ENCODE results near the gene NCAM2.

Gene NCAM2

GRCh38 chr21:20997636-20998455, at the start of gene NCAM2:
TSS of gene NCAM2 (plus strand) at chr21:20998409.
- peak; percentile 51 for DNase-seq (ENCODE audit: low read depth)

GRCh38 chr21:20949884-20950283, 48.3 kb upstream of the NCAM2 start:
- no peak for DNase-seq (ENCODE audit: low read depth)

- DNase-seq (ENCODE audit: low read depth): no peak
These were observed 32.4 kb upstream of the NCAM2 start for GRCh38 chr21:20965816-20966215.

GRCh38 chr21:20968391-20968790, 29.8 kb upstream of the NCAM2 start:
- DNase-seq (ENCODE audit: low read depth): no peak

GRCh38 chr21:20970691-20971090, 27.5 kb upstream of the NCAM2 start:
- DNase-seq (ENCODE audit: low read depth): no peak

GRCh38 chr21:20971296-20971921, 26.8 kb upstream of the NCAM2 start:
- no peak for DNase-seq (ENCODE audit: low read depth)

- no peak for DNase-seq (ENCODE audit: low read depth)
These were observed 3.4 kb upstream of the NCAM2 start for GRCh38 chr21:20994790-20995189.

- no peak for DNase-seq (ENCODE audit: low read depth)
These were observed 1.5 kb upstream of the NCAM2 start for GRCh38 chr21:20996421-20997310.

- no peak for DNase-seq (ENCODE audit: low read depth)
These were observed 936 bp upstream of the NCAM2 start for GRCh38 chr21:20997311-20997635.

GRCh38 chr21:20998456-20998789, 214 bp downstream of the NCAM2 start:
- no peak for DNase-seq (ENCODE audit: low read depth)

- no peak for DNase-seq (ENCODE audit: low read depth)
These were observed 677 bp downstream of the NCAM2 start for GRCh38 chr21:20998886-20999285.

- DNase-seq (ENCODE audit: low read depth): no peak
These were observed 1.4 kb downstream of the NCAM2 start for GRCh38 chr21:20999659-21000058.

GRCh38 chr21:21000591-21001175, 2.5 kb downstream of the NCAM2 start:
- DNase-seq (ENCODE audit: low read depth): no peak

- DNase-seq (ENCODE audit: low read depth): no peak
These were observed 3.4 kb downstream of the NCAM2 start for GRCh38 chr21:21001591-21002100.

- no peak for DNase-seq (ENCODE audit: low read depth)
These were observed 3.9 kb downstream of the NCAM2 start for GRCh38 chr21:21002153-21002552.

- no peak for DNase-seq (ENCODE audit: low read depth)
These were observed 5.5 kb downstream of the NCAM2 start for GRCh38 chr21:21003701-21004100.

GRCh38 chr21:21007606-21008005, 9.4 kb downstream of the NCAM2 start:
- no peak for DNase-seq (ENCODE audit: low read depth)

GRCh38 chr21:21010228-21010627, 12.0 kb downstream of the NCAM2 start:
- DNase-seq (ENCODE audit: low read depth): no peak

GRCh38 chr21:21010698-21011097, 12.5 kb downstream of the NCAM2 start:
- DNase-seq (ENCODE audit: low read depth): no peak

- DNase-seq (ENCODE audit: low read depth): no peak
These were observed 20.6 kb downstream of the NCAM2 start for GRCh38 chr21:21018821-21019220.

- no peak for DNase-seq (ENCODE audit: low read depth)
These were observed 21.5 kb downstream of the NCAM2 start for GRCh38 chr21:21019681-21020080.

GRCh38 chr21:21025742-21026141, 27.5 kb downstream of the NCAM2 start:
- DNase-seq (ENCODE audit: low read depth): no peak

Measured in activated T-helper 9 cell treated with anti-CD3 and anti-CD28 coated beads, Interleukin-2, amount 50 U/mL, for 16 hours (primary cell).